HEK293 (cell line): Measurements from ENCODE around the gene URM1.

Source experiments
- CTCF ChIA-PET: fragments of 350-600 bp; formaldehyde crosslinking; extraction: SDS; loops from one replicate; lab custom pipeline; 2021; ENCODE audit warnings: antibody characterized with exemption; lab: Yijun Ruan, JAX
- POLR2A ChIA-PET: fragments of 300-600 bp; formaldehyde crosslinking; extraction: SDS; loops from one replicate; lab custom pipeline; 2020; ENCODE audit warnings: antibody characterized with exemption, inconsistent platforms; lab: Yijun Ruan, JAX
- H3K27ac ChIP-seq: fragments of 200-500 bp; sonication (Bioruptor generic); 2 replicates; pipeline ENCODE4 v1.5.1; 2014; ENCODE audit warnings: low read depth, low read length, control low read depth, inconsistent platforms; ENCODE audit errors: extremely low read depth
- H3K36me3 ChIP-seq, 2 experiments: fragments of 200-500 bp in 1 of 2; sonication (Bioruptor generic) in 1 of 2; 1 replicate in 1 of 2; 2 replicates in 1 of 2; pipeline ENCODE4 v1.5.1; 2014 to 2017; ENCODE audit warnings: inconsistent platforms in 2 of 2, low read length in 2 of 2; ENCODE audit not compliant: control insufficient read depth in 2 of 2, insufficient read depth in 1 of 2
- H3K4me1 ChIP-seq: fragments of 200-500 bp; sonication (Bioruptor generic); 2 replicates; pipeline ENCODE4 v1.5.1; 2014; ENCODE audit warnings: mild to moderate bottlenecking, low read length, inconsistent platforms; ENCODE audit not compliant: control insufficient read depth, insufficient read depth
- H3K4me3 ChIP-seq: 2 replicates; pipeline ENCODE4 v1.5.1; 2011; ENCODE audit warnings: low read depth, mild to moderate bottlenecking, control low read depth, low read length, moderate library complexity
- H3K9me3 ChIP-seq: fragments of 200-500 bp; sonication (Bioruptor generic); 2 replicates; pipeline ENCODE4 v1.5.1; 2014; ENCODE audit warnings: low read depth, low read length, inconsistent platforms; ENCODE audit not compliant: control insufficient read depth, insufficient read depth
- GLIS2 ChIP-seq: fragments of 450-650 bp; formaldehyde crosslinking; IDR thresholded peaks from 2 replicates; pipeline ENCODE4 v1.5.1; 2016; ENCODE audit warnings: missing biosample characterization, missing genetic modification characterization
- MEIS1 ChIP-seq: sonication (generic); formaldehyde crosslinking; IDR thresholded peaks from 2 replicates; pipeline ENCODE4 v1.8.1; 2022; ENCODE audit warnings: missing genetic modification reagents, mild to moderate bottlenecking, borderline replicate concordance
- PRDM10 ChIP-seq: fragments of 450-650 bp; formaldehyde crosslinking; IDR thresholded peaks from 2 replicates; pipeline ENCODE4 v1.5.1; 2016; ENCODE audit warnings: missing biosample characterization, missing genetic modification characterization
- SP7 ChIP-seq: fragments of 450-650 bp; formaldehyde crosslinking; IDR thresholded peaks from 2 replicates; pipeline ENCODE4 v1.5.1; 2016; ENCODE audit warnings: missing biosample characterization, missing genetic modification characterization
- ZNF248 ChIP-seq: fragments of 450-650 bp; formaldehyde crosslinking; IDR thresholded peaks from 2 replicates; pipeline ENCODE4 v1.5.1; 2017; ENCODE audit warnings: missing biosample characterization, missing genetic modification characterization
- ZNF280D ChIP-seq: fragments of 450-650 bp; formaldehyde crosslinking; IDR thresholded peaks from 2 replicates; pipeline ENCODE4 v1.5.1; 2016; ENCODE audit warnings: missing biosample characterization, missing genetic modification characterization
- ZNF302 ChIP-seq: fragments of 450-650 bp; formaldehyde crosslinking; IDR thresholded peaks from 2 replicates; pipeline ENCODE4 v1.5.1; 2016; ENCODE audit warnings: missing biosample characterization, missing genetic modification characterization, low read depth
- ZNF335 ChIP-seq: fragments of 450-650 bp; formaldehyde crosslinking; conservative IDR thresholded peaks from 2 replicates; pipeline ENCODE4 v1.5.1; 2016; ENCODE audit warnings: missing biosample characterization, missing genetic modification characterization
- ZNF426 ChIP-seq: fragments of 450-650 bp; formaldehyde crosslinking; IDR thresholded peaks from 2 replicates; pipeline ENCODE4 v1.5.1; 2017; ENCODE audit warnings: missing biosample characterization, missing genetic modification characterization, mild to moderate bottlenecking, inconsistent platforms, moderate library complexity
- ZNF518A ChIP-seq: fragments of 450-650 bp; formaldehyde crosslinking; conservative IDR thresholded peaks from 2 replicates; pipeline ENCODE4 v1.5.1; 2016; ENCODE audit warnings: low read depth, missing biosample characterization, missing genetic modification characterization
- ZNF548 ChIP-seq: fragments of 450-650 bp; formaldehyde crosslinking; IDR thresholded peaks from 2 replicates; pipeline ENCODE4 v1.5.1; 2016; ENCODE audit warnings: missing biosample characterization, missing genetic modification characterization
- ZNF776 ChIP-seq: fragments of 450-650 bp; formaldehyde crosslinking; IDR thresholded peaks from 2 replicates; pipeline ENCODE4 v1.5.0; 2017; ENCODE audit warnings: missing biosample characterization, missing genetic modification characterization, borderline replicate concordance
- ZNF837 ChIP-seq: fragments of 450-650 bp; formaldehyde crosslinking; IDR thresholded peaks from 2 replicates; pipeline ENCODE4 v1.5.1; 2016; ENCODE audit warnings: missing biosample characterization, missing genetic modification characterization
- ZNF843 ChIP-seq: fragments of 450-650 bp; formaldehyde crosslinking; IDR thresholded peaks from 2 replicates; pipeline ENCODE4 v1.5.1; 2016; ENCODE audit warnings: missing biosample characterization, missing genetic modification characterization
- ZSCAN30 ChIP-seq: fragments of 450-650 bp; IDR thresholded peaks from 2 replicates; pipeline ENCODE4 v1.5.1; 2018; ENCODE audit warnings: missing biosample characterization, mild to moderate bottlenecking, missing genetic modification characterization, moderate library complexity
- TF ChIP-seq, protein P1 (sequence below): fragments of 450-650 bp; formaldehyde crosslinking; conservative IDR thresholded peaks from 2 replicates; pipeline ENCODE4 v1.5.1; 2016; ENCODE audit warnings: low read depth, missing biosample characterization, missing genetic modification characterization

The URM1 gene

GRCh38 chr9:128396970-128397613 is 25.9 kb downstream of the URM1 start:
- no peaks in the 10 kb centered on the region for H3K9me3 ChIP-seq
- H3K4me3 ChIP-seq, result no peak overlapping the region
- no peaks in the 10 kb centered on the region for H3K4me1 ChIP-seq
- TF ChIP-seq ZNF302 (tag by site-specific recombination), result no peak
- no peak for TF ChIP-seq ZNF518A (tag by site-specific recombination)
- no peak for TF ChIP-seq ZNF426
- no peak for TF ChIP-seq ZNF837 (tag by site-specific recombination)
- TF ChIP-seq GLIS2 (tag by site-specific recombination), result no peak
- no peak for TF ChIP-seq ZNF548 (tag by site-specific recombination)
- TF ChIP-seq, protein P1, sequence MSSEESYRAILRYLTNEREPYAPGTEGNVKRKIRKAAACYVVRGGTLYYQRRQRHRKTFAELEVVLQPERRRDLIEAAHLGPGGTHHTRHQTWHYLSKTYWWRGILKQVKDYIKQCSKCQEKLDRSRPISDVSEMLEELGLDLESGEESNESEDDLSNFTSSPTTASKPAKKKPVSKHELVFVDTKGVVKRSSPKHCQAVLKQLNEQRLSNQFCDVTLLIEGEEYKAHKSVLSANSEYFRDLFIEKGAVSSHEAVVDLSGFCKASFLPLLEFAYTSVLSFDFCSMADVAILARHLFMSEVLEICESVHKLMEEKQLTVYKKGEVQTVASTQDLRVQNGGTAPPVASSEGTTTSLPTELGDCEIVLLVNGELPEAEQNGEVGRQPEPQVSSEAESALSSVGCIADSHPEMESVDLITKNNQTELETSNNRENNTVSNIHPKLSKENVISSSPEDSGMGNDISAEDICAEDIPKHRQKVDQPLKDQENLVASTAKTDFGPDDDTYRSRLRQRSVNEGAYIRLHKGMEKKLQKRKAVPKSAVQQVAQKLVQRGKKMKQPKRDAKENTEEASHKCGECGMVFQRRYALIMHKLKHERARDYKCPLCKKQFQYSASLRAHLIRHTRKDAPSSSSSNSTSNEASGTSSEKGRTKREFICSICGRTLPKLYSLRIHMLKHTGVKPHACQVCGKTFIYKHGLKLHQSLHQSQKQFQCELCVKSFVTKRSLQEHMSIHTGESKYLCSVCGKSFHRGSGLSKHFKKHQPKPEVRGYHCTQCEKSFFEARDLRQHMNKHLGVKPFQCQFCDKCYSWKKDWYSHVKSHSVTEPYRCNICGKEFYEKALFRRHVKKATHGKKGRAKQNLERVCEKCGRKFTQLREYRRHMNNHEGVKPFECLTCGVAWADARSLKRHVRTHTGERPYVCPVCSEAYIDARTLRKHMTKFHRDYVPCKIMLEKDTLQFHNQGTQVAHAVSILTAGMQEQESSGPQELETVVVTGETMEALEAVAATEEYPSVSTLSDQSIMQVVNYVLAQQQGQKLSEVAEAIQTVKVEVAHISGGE (tag by site-specific recombination), result no peak
- no peak for TF ChIP-seq PRDM10
- TF ChIP-seq ZNF843 (tag by site-specific recombination), result no peak
- TF ChIP-seq ZNF280D (tag by site-specific recombination), result no peak
- no peak for TF ChIP-seq MEIS1 (CRISPR knock-in tag)
- no peak for TF ChIP-seq ZNF335 (tag by site-specific recombination)
- no peak for TF ChIP-seq SP7
- no peak for TF ChIP-seq ZNF248 (tag by site-specific recombination)
- TF ChIP-seq ZNF776 (tag by site-specific recombination), result no peak
- TF ChIP-seq ZSCAN30, result no peak
- peaks cover 0 to 5% of the 10 kb centered on the region in 2 experiments; a peak in 1 of 3 replicates for H3K36me3 ChIP-seq
- H3K27ac ChIP-seq, result no peak overlapping the region
- POLR2A ChIA-PET, result interaction anchor here (0.7 to 1.8 kb wide), 2 partner anchors 10 to 26 kb away, joined by 3 to 4 read pairs; partner anchors contain the start of gene URM1
- CTCF ChIA-PET, result interaction anchor here (0.6 to 0.9 kb wide), 2 partner anchors 24 to 41 kb away, joined by 3 to 4 read pairs; partner anchors contain the start of gene CERCAM
